SJSA1 (cell line): ENCODE results near the gene TINAGL1. TPM values are rescaled to one million over a fixed set of nuclear protein-coding genes. Genes with fewer than 3 reads are reported as not detected.

Experiments used
- DNase-seq, 2 experiments: peaks; one replicate each; pipeline ENCODE4 v3.0.0-alpha.2; 2015 to 2020; ENCODE audit warnings: low spot score in 2 of 2, low read depth in 1 of 2
- H3K27ac ChIP-seq: fragments of 250-450 bp; sonication (Bioruptor Pico); 2 replicates; pipeline ENCODE4 v1.5.1; 2020; ENCODE audit warnings: mild to moderate bottlenecking, moderate library complexity
- H3K27me3 ChIP-seq: fragments of 250-450 bp; sonication (Bioruptor Pico); replicated peaks from 2 replicates; pipeline ENCODE4 v1.5.1; 2020; ENCODE audit warnings: mild to moderate bottlenecking, moderate library complexity
- H3K36me3 ChIP-seq: fragments of 250-450 bp; sonication (Bioruptor Pico); 2 replicates; pipeline ENCODE4 v1.5.1; 2020; ENCODE audit warnings: mild to moderate bottlenecking
- H3K4me1 ChIP-seq: fragments of 250-450 bp; sonication (Bioruptor Pico); replicated peaks from 2 replicates; pipeline ENCODE4 v1.6.1; 2021; ENCODE audit warnings: mild to moderate bottlenecking
- H3K4me3 ChIP-seq: fragments of 250-450 bp; sonication (Bioruptor Pico); 2 replicates; pipeline ENCODE4 v1.5.1; 2020; ENCODE audit warnings: mild to moderate bottlenecking
- H3K9me3 ChIP-seq: fragments of 250-450 bp; sonication (Bioruptor Pico); replicated peaks from 2 replicates; pipeline ENCODE4 v1.5.1; 2020; ENCODE audit warnings: mild to moderate bottlenecking
- total RNA-seq: library from RNA; depleted of rRNA; stranded (reverse); fragments of >200 nt; shearing (Covaris generic); gene quantifications from 2 replicates; pipeline ENCODE4 v1.2.3, GENCODE V29; 2014

TINAGL1 gene
- total RNA-seq, 1 experiment from 2014 or later: 14.9 TPM

DNA sequence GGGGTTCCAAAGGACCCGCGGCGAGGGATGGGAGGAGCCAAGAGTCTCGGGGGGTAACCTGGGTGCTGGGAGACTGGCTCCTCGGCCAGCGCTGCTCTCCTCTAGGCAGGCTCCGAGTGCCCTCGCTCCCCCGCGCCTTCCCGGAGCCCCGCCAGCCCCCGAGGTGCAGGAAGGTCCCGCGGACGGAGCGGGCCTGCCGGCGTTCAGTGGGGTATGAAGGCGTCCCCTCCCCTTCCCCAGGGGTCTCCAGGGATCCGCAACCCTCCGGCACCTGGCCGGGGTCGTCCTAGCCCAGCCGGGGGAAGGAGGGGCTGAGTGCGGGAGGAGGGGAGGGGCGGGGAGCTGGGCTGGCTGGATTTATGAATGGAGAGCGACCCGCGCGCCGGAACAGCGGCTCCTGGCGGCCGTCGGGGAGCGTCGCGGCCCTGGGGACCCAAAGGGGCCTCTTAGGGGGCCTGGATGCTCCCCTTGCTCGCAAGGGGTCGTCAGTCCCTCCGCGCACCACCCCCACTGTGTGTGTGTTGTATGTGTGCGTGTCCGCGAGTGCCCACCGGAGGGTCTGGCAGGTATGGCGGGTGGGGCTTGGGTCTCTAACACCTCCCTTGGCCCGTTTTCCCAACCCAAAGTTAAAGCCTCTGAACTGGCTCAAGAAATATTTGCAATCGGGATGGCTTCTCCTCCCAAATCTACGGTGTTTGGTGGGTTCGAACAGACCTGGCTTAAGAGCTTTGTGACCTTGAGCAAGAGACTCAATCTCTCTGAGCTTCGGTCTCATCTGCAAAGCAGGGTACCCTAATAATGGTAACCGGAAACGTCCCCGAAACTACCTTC is 41.8 kb downstream of the TINAGL1 start:
- Histone ChIP-seq H3K4me3 (peak overlapping the region; percentile 29), H3K36me3 (no peaks in the 10 kb centered on the region), H3K9me3 (no peaks in the 10 kb centered on the region), H3K27ac (no peak overlapping the region), H3K27me3 (peaks cover 8% of the 10 kb centered on the region), H3K4me1 (peaks cover 5% of the 10 kb centered on the region)
- peak in 1 of 2 experiments; percentile 34 for DNase-seq

GRCh38 chr1:31618916-31619846 is 42.9 kb downstream of the TINAGL1 start:
- Histone ChIP-seq H3K4me3 (no peak overlapping the region), H3K27ac (no peak overlapping the region), H3K27me3 (peaks cover 8% of the 10 kb centered on the region), H3K36me3 (no peaks in the 10 kb centered on the region), H3K4me1 (peaks cover 5% of the 10 kb centered on the region), H3K9me3 (no peaks in the 10 kb centered on the region)
- no peak for DNase-seq

- no peak overlapping the region for H3K27ac ChIP-seq
- H3K27me3 ChIP-seq: peaks cover 8% of the 10 kb centered on the region
- H3K36me3 ChIP-seq: no peaks in the 10 kb centered on the region
- H3K4me1 ChIP-seq: peaks cover 8% of the 10 kb centered on the region
- no peak for DNase-seq
- H3K4me3 ChIP-seq: no peak overlapping the region
- H3K9me3 ChIP-seq: no peaks in the 10 kb centered on the region
These were observed 44.5 kb downstream of the TINAGL1 start for GRCh38 chr1:31620631-31621497.

DNA sequence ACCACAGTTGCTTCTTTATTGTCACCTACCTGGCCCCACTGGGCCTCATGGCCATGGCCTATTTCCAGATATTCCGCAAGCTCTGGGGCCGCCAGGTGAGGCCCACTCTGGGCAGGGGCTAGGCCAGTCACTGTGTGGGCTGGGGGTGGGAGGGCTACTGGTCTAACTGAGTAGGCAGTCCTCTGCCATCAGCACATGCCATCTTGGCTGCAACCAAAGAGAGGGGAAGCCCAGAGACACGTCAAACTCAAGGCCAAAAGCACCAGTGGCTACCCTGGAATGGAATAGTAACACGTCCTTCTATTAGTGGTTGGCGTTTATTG is 45.1 kb downstream of the TINAGL1 start:
- no peaks in the 10 kb centered on the region for H3K9me3 ChIP-seq
- H3K4me1 ChIP-seq: peaks cover 14% of the 10 kb centered on the region
- no peak overlapping the region for H3K4me3 ChIP-seq
- H3K27me3 ChIP-seq: peaks cover 8% of the 10 kb centered on the region
- no peak for DNase-seq
- H3K36me3 ChIP-seq: no peaks in the 10 kb centered on the region
- H3K27ac ChIP-seq: no peak overlapping the region

GRCh38 chr1:31621847-31622730 is 45.8 kb downstream of the TINAGL1 start:
- no peak for DNase-seq
- no peaks in the 10 kb centered on the region for H3K36me3 ChIP-seq
- H3K27me3 ChIP-seq: peaks cover 6% of the 10 kb centered on the region
- no peak overlapping the region for H3K4me3 ChIP-seq
- no peak overlapping the region for H3K27ac ChIP-seq
- H3K4me1 ChIP-seq: peaks cover 20% of the 10 kb centered on the region
- H3K9me3 ChIP-seq: no peaks in the 10 kb centered on the region

- Histone ChIP-seq H3K27me3 (no peaks in the 10 kb centered on the region), H3K9me3 (no peaks in the 10 kb centered on the region), H3K36me3 (peaks cover 7% of the 10 kb centered on the region; the same call in 1 of the 2 replicates), H3K4me3 (no peak overlapping the region), H3K4me1 (peaks cover 18% of the 10 kb centered on the region), H3K27ac (no peak overlapping the region)
- no peak for DNase-seq
These were observed 47.0 kb downstream of the TINAGL1 start for GRCh38 chr1:31623365-31623764.

DNA sequence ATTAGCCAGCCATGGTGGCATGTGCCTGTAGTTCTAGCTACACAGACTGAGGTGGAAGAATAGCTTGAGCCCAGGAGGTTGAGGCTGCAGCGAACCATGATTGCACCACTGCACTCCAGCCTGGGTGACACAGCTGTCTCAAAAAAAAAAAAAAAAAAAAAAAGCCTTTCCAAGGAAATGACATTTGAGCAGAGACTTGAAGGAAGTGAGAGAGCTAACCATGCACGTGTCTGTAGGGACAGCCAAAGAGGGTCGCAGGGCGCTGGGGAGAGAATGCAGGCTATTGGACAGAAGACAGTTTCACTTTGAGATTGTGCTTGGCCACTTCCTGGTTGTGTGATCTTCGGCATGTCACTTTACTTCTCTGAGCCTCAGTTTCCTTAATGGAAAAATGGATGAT is 48.0 kb downstream of the TINAGL1 start:
- H3K27ac ChIP-seq: no peak overlapping the region
- H3K9me3 ChIP-seq: no peaks in the 10 kb centered on the region

DNA sequence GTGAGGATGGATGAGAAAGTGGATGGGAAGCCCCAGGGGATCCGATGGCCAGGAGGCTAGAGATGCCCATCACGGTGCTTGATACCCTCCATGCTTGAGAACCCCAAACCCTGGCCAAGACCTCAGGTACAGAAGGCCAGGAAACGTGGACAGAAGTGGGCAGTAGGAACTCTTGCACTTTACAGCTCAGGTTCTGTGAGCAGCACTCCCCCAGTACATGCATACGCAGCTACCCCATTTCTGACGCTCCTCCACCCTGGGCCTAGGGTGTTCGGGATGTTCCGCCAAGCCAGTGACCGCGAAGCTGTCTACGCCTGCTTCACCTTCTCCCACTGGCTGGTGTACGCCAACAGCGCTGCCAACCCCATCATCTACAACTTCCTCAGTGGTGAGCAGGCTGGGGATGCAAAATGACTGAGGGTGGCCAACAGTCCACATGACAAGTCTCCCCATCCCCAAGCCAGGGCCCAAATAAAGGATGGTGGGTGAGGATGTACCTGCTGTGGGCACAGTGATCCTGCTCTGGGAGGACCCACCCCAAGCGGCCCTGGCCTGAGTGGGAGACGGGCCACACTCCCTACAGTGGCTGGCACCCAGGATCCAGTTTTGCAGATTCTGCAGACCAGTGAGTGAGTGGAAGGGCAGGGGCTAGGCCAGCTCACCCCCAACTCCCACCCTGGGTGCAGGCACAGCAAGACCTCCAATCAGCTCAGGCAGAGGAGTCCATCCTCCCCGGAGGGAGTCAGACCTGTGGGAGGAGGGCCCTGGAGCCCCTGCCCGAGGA is 48.6 kb downstream of the TINAGL1 start:
- peaks cover 20% of the 10 kb centered on the region for H3K36me3 ChIP-seq
- H3K4me3 ChIP-seq: no peak overlapping the region
- H3K4me1 ChIP-seq: peaks cover 18% of the 10 kb centered on the region
- H3K9me3 ChIP-seq: no peaks in the 10 kb centered on the region
- no peaks in the 10 kb centered on the region for H3K27me3 ChIP-seq
- no peak overlapping the region for H3K27ac ChIP-seq
- DNase-seq: no peak

More for the DNA sequence above, 48.0 kb downstream of the TINAGL1 start:
- no peak for DNase-seq
- Histone ChIP-seq H3K4me3 (no peak overlapping the region), H3K27me3 (no peaks in the 10 kb centered on the region), H3K36me3 (peaks cover 16% of the 10 kb centered on the region), H3K4me1 (peaks cover 18% of the 10 kb centered on the region)

GRCh38 chr1:31625561-31626222 is 49.4 kb downstream of the TINAGL1 start:
- Histone ChIP-seq H3K4me1 (peaks cover 18% of the 10 kb centered on the region), H3K27ac (no peak overlapping the region), H3K27me3 (no peaks in the 10 kb centered on the region), H3K36me3 (peaks cover 27% of the 10 kb centered on the region), H3K4me3 (no peak overlapping the region), H3K9me3 (no peaks in the 10 kb centered on the region)
- peak in 1 of 2 experiments; percentile 25 for DNase-seq

DNA sequence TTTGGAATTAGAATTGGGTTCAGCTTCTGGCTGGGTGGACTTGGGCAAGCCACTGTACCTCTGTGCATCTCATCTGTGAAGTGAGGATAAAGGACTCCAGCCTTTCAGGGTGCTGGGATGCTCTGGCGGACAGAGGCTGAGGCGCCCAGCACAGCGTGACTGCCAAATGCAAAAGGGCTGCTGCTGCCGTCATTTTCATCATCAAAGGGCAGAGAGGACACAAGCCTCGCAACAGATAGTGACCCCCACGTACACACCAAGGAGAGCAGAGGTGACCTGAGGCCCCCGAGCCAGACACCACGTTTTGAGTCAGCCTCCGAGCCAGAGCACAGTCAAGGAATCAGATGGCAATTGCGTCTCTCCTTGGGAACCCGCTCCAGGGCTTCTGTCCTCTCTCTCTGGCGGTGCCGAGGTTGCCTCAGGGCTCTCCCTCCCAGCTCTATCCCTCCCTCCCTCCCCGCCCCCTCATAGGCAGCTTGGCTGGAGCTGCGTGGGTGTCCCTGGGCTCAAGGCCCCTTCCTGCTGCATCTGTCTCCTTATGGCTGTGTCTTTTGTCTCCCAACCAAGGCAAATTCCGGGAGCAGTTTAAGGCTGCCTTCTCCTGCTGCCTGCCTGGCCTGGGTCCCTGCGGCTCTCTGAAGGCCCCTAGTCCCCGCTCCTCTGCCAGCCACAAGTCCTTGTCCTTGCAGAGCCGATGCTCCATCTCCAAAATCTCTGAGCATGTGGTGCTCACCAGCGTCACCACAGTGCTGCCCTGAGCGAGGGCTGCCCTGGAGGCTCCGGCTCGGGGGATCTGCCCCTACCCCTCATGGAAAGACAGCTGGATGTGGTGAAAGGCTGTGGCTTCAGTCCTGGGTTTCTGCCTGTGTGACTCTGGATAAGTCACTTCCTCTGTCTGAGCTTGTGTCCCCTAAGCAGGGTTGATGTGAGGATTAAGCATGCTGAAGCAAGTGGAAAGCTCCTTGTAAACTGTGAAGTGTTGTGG is 50.2 kb downstream of the TINAGL1 start:
- peaks cover 18% of the 10 kb centered on the region for H3K4me1 ChIP-seq
- no peaks in the 10 kb centered on the region for H3K27me3 ChIP-seq
- H3K27ac ChIP-seq: no peak overlapping the region; the same call in 1 of the 2 replicates
- no peaks in the 10 kb centered on the region for H3K9me3 ChIP-seq
- H3K4me3 ChIP-seq: no peak overlapping the region
- DNase-seq: peak; percentile 41 to 60
- H3K36me3 ChIP-seq: peaks cover 35% of the 10 kb centered on the region
